Stimulated activated naive B cell treated with anti-CD40 and anti-IgM and Interleukin-4, amounts not matched to agents 10 μg/mL and 1 μg/mL and 100 μg/mL, for 72 hours (primary cell): ENCODE measurements around the gene CDC42BPB.
"Not testable (repeated sequence)": the region's sequence is repeated elsewhere in the genome, so short reads cannot be mapped to it uniquely, and the experiment has no call there.

Experiments used
- ATAC-seq, 2 donors: fragments of 150-1000 bp; cut with Tn5 transposase; replicated peaks; 2 replicates each; pipeline ENCODE4 v1.10.0; 2021; ENCODE audit warnings: moderate library complexity in 1 of 2
- DNase-seq: peaks from one replicate; pipeline ENCODE4 v3.0.0; 2021
- H3K27ac Mint-ChIP-seq: one replicate; pipeline ENCODE4 v1.8.0; 2022; ENCODE audit warnings: mild to moderate bottlenecking, mixed read lengths
- H3K27me3 Mint-ChIP-seq, 2 donors: one replicate each; pipeline ENCODE4 v1.8.0; 2022; ENCODE audit warnings: mixed read lengths in 2 of 2
- H3K36me3 Mint-ChIP-seq, 2 donors: one replicate each; pipeline ENCODE4 v1.8.0; 2022; ENCODE audit warnings: mixed read lengths in 2 of 2, mild to moderate bottlenecking in 1 of 2
- H3K4me1 Mint-ChIP-seq, 2 donors: one replicate each; pipeline ENCODE4 v1.8.0; 2022; ENCODE audit warnings: mixed read lengths in 2 of 2, mild to moderate bottlenecking in 1 of 2
- H3K4me3 Mint-ChIP-seq, 2 donors: one replicate each; pipeline ENCODE4 v1.8.0; 2022; ENCODE audit warnings: mild to moderate bottlenecking in 2 of 2, mixed read lengths in 2 of 2, moderate library complexity in 1 of 2
- H3K9me3 Mint-ChIP-seq, 2 donors: one replicate each; pipeline ENCODE4 v1.8.0; 2022; ENCODE audit warnings: mixed read lengths in 2 of 2, mild to moderate bottlenecking in 1 of 2

The CDC42BPB gene

DNA sequence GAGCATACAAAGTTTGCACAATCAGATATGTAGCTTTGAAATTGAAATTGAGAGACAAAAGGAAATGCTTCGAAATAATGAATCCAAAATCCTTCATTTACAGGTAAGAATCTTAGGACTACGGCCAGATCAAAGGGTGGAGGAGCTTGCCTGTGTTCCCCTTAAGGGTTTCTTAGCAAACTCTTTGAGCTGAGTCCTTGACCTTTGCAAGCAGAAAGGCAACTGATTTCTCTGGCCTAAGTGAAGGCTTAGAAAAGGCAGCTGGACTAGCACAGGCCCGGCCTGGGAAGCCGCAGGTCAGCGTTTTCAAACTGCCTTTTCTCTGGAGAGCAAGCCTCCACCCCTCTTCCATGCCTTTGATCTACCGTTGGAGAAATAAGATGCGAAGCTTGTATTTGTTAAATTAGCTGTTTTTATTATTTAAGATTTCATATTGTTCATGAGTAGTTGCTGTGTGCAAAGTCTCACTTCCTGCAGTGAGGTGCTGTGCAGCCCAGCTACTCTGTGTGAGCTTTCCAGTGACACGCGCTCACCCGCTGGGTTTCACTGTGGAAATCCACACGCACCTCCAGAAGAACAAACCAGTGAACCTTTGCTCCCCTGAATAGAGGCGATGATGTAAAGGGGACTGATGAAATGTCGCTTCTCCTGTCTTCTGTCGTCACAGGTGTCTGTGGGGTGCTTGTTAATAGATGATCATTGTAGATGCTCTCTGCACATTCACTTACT is 159.9 kb downstream of the CDC42BPB start:
- Mint-ChIP-seq H3K9me3 (no peaks in the 10 kb centered on the region), H3K27ac (peak overlapping the region; percentile 85), H3K27me3 (no peaks in the 10 kb centered on the region), H3K36me3 (peaks cover 59 to 60% of the 10 kb centered on the region in 2 donors), H3K4me3 (peak overlapping the region in 1 of 2 donors; percentile 10), H3K4me1 (peaks cover 42 to 77% of the 10 kb centered on the region in 2 donors)
- ATAC-seq (no peak), DNase-seq (no peak)

DNA sequence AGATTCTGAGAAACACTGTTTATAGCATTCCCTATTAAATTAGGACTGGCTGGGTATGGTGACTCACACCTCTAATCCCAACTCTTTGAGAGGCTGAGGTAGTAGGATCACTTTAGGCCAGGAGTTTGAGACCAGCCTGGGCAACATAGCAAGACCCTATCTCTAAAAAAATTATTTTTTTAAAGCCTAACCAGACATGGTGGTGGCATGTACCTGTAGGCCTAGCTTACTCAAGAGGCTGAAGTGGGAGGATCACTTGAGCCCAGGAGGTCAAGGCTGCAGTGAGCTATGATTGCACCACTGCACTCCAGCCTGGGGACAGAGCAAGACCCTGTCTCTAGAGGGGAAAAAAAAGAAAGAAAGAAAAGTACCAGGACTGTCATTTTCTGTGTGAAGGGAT is 160.6 kb downstream of the CDC42BPB start:
- not testable (repeated sequence) for ATAC-seq, H3K4me3 Mint-ChIP-seq, H3K27me3 Mint-ChIP-seq, H3K9me3 Mint-ChIP-seq, H3K27ac Mint-ChIP-seq, DNase-seq
- Mint-ChIP-seq H3K36me3 (peaks cover 57 to 59% of the 10 kb centered on the region in 2 donors), H3K4me1 (peaks cover 35 to 70% of the 10 kb centered on the region in 2 donors)

DNA sequence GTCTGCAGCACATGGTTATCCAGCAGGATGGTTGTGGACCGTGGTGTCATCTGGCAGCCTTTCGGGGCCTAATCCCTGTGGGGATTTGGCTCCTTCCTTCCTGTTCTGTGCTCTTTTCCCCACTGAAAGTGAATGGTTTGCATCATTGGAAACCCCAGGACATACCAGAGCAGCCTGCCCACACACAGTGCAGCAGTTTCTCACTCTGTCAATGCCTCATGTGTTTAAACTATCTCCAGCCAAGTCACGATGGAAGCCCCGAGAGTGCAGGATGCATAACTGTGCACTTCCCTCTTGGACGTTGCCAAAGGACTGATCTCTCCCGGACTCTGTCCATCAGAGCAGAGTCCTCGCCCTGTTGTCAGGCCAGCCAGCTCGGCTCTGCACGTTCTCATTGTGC is 163.9 kb downstream of the CDC42BPB start:
- H3K27me3 Mint-ChIP-seq = no peaks in the 10 kb centered on the region
- H3K27ac Mint-ChIP-seq = peak overlapping the region; percentile 75
- H3K36me3 Mint-ChIP-seq = peaks cover 48 to 58% of the 10 kb centered on the region in 2 donors
- H3K9me3 Mint-ChIP-seq = no peaks in the 10 kb centered on the region
- ATAC-seq = peak; percentile 84 to 92
- peak; percentile 41 for DNase-seq
- peak overlapping the region in 1 of 2 donors; percentile 32 for H3K4me3 Mint-ChIP-seq
- peaks cover 13 to 37% of the 10 kb centered on the region in 2 donors for H3K4me1 Mint-ChIP-seq

DNA sequence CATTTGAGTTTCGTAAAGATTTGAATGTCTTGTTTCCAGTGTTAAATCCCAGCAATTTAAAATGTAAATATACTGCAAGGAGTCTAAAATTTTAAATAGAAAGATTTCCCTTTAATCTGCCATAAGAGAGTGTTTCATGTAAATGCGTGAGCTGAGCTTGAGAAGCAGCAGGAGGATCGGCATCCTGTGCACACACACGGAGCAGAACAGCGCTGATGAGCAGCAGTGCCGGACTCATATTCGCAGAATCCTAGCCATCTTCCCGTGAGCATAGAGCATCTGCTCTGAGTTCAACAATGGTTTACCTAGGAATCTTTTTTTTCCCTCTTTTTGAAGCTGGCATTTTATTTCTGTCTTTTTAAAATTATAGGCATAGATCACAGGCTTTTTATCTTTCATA is 164.7 kb downstream of the CDC42BPB start:
- H3K27me3 Mint-ChIP-seq = no peaks in the 10 kb centered on the region
- H3K4me1 Mint-ChIP-seq = peaks cover 7 to 29% of the 10 kb centered on the region in 2 donors
- ATAC-seq (no peak), DNase-seq (no peak)
- H3K4me3 Mint-ChIP-seq = no peak overlapping the region
- no peak overlapping the region for H3K27ac Mint-ChIP-seq
- H3K9me3 Mint-ChIP-seq = no peaks in the 10 kb centered on the region
- H3K36me3 Mint-ChIP-seq = peaks cover 51 to 61% of the 10 kb centered on the region in 2 donors

DNA sequence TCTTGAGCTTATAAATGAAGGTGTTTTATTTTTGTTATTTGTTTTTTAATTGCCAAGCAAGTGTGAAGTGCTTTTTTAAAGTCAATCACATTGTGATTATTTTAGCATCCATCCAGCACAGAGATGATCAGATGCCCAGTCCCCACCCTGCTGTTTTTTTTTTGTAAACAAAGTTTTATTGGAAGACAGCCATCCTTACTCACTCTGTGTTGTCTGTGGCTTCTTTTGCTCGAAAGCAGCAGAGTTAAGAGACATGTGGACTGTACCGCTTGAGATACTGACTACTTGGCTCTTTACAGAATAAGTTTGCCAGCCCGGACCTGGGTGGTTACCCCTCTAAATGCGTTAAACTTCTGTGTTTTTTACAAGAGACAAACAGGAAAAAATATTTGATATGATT is 165.8 kb downstream of the CDC42BPB start:
- no peak overlapping the region for H3K27ac Mint-ChIP-seq
- peaks cover 4 to 25% of the 10 kb centered on the region in 2 donors for H3K4me1 Mint-ChIP-seq
- no peaks in the 10 kb centered on the region for H3K9me3 Mint-ChIP-seq

DNA sequence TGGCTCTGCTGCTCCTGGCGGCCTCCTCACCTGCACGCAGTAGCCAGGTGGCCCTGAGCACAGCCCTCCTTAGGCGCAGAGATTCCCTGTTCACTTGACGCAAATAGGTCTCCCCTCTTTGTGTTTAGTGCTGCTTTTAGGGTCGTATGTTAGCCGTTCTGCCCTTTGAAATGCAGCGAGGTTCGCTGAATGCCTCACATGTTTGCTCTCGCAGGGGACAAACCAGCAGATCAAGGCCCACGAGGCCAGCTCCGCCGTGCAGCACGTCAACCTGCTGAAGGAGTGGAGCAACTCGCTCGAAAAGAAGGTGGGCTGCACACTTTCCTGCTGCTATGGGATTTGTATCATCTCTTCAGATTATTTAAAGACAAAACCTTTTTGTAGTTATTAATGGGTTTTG is 166.2 kb downstream of the CDC42BPB start:
- H3K36me3 Mint-ChIP-seq = peaks cover 50 to 66% of the 10 kb centered on the region in 2 donors
- no peaks in the 10 kb centered on the region for H3K27me3 Mint-ChIP-seq
- ATAC-seq (no peak), DNase-seq (no peak)
- no peak overlapping the region for H3K4me3 Mint-ChIP-seq
- no peak overlapping the region for H3K27ac Mint-ChIP-seq
- H3K9me3 Mint-ChIP-seq = no peaks in the 10 kb centered on the region
- peaks cover 4 to 23% of the 10 kb centered on the region in 2 donors for H3K4me1 Mint-ChIP-seq

More for the DNA sequence above, 165.8 kb downstream of the CDC42BPB start:
- ATAC-seq = no peak
- Mint-ChIP-seq H3K36me3 (peaks cover 51 to 65% of the 10 kb centered on the region in 2 donors), H3K27me3 (no peaks in the 10 kb centered on the region), H3K4me3 (no peak overlapping the region)
- no peak for DNase-seq

DNA sequence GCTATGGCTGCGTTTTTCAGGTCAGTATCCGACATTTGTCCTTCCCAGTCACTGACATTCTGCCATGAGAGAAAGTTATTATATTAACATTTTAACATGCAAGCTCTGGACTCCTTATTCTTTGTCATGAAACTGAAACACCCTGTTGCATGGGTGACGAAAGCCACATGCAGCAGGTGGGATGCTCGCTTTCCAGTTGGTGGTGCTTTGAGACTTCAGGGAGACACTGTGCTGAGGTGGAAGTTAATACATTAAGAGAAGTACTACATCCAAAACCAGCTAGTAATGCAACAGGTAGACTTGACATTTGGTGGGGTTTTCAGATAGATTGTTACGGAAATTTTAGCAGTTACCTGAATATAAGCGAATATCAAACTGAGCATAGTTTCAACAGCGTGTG is 167.7 kb downstream of the CDC42BPB start:
- H3K4me3 Mint-ChIP-seq = no peak overlapping the region
- H3K4me1 Mint-ChIP-seq = peaks cover 4 to 18% of the 10 kb centered on the region in 2 donors
- no peaks in the 10 kb centered on the region for H3K27me3 Mint-ChIP-seq
- H3K9me3 Mint-ChIP-seq = no peaks in the 10 kb centered on the region
- ATAC-seq (no peak), DNase-seq (no peak)
- H3K27ac Mint-ChIP-seq = peak overlapping the region; percentile 10
- peaks cover 45 to 64% of the 10 kb centered on the region in 2 donors for H3K36me3 Mint-ChIP-seq

- DNase-seq (no peak), ATAC-seq (no peak)
- Mint-ChIP-seq H3K36me3 (peaks cover 42 to 64% of the 10 kb centered on the region in 2 donors), H3K4me3 (no peak overlapping the region), H3K4me1 (peaks cover 7 to 13% of the 10 kb centered on the region in 2 donors), H3K27me3 (no peaks in the 10 kb centered on the region), H3K27ac (no peak overlapping the region), H3K9me3 (no peaks in the 10 kb centered on the region)
Measured at GRCh38 chr14:102888748-102889147, 168.6 kb downstream of the CDC42BPB start.

GRCh38 chr14:102885737-102886447 is 171.5 kb downstream of the CDC42BPB start:
- Mint-ChIP-seq H3K4me1 (peaks cover 0 to 2% of the 10 kb centered on the region in 2 donors), H3K27me3 (no peaks in the 10 kb centered on the region), H3K27ac (peak overlapping the region; percentile 59), H3K36me3 (peaks cover 48 to 67% of the 10 kb centered on the region in 2 donors), H3K9me3 (no peaks in the 10 kb centered on the region), H3K4me3 (no peak overlapping the region)
- ATAC-seq (no peak), DNase-seq (no peak)

DNA sequence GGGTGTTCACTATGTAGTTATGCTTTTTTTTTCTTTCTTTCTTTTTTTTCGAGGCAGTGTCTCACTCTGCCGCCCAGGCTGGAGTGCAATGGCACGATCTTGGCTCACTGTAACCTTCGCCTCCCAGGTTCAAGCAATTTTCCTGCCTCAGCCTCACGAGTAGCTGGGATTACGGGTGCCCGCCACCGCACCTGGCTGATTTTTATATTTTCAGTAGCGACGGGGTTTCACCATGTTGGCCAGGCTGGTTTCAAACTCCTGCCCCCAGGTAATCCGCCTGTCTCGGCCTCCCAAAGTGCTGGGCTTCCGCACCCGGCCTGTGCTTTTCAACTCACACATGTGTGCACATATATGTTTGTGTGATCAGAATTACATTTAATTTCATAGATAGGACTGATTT is 173.8 kb downstream of the CDC42BPB start:
- no peak overlapping the region for H3K27ac Mint-ChIP-seq

DNA sequence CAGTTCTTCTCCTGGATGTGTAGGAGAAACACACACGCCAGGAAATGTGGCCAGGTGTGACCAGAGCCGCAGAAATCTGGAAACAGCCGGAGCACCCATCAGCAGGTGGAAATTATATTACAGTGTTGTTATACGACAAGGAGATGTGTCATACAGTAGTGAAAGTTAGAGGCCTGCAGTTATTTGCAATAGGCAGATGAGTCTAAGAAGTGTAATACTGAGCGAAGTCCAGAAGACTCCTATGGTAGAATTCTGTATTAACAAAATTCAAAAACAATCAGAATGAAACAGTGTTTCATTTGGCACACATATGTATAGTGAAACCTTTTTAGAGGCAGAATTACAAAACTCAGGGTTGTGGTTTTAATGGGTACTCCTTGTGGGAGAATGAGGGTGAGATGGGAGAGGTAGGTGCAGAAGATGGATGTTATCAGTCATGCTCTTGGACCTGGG is 174.2 kb downstream of the CDC42BPB start:
- H3K27ac Mint-ChIP-seq = no peak overlapping the region
- no peak for ATAC-seq
- H3K4me1 Mint-ChIP-seq = peaks cover 0 to 2% of the 10 kb centered on the region in 2 donors
- H3K9me3 Mint-ChIP-seq = no peaks in the 10 kb centered on the region
- peaks cover 41 to 62% of the 10 kb centered on the region in 2 donors for H3K36me3 Mint-ChIP-seq
- DNase-seq = no peak
- H3K4me3 Mint-ChIP-seq = no peak overlapping the region
- H3K27me3 Mint-ChIP-seq = no peaks in the 10 kb centered on the region

More for the DNA sequence above, 173.8 kb downstream of the CDC42BPB start:
- Mint-ChIP-seq H3K4me3 (no peak overlapping the region), H3K27me3 (no peaks in the 10 kb centered on the region), H3K9me3 (no peaks in the 10 kb centered on the region), H3K4me1 (peaks cover 0 to 2% of the 10 kb centered on the region in 2 donors), H3K36me3 (peaks cover 46 to 66% of the 10 kb centered on the region in 2 donors)
- ATAC-seq (no peak), DNase-seq (no peak)
